ENCODE results near the gene TANC1.

The TANC1 gene

DNA sequence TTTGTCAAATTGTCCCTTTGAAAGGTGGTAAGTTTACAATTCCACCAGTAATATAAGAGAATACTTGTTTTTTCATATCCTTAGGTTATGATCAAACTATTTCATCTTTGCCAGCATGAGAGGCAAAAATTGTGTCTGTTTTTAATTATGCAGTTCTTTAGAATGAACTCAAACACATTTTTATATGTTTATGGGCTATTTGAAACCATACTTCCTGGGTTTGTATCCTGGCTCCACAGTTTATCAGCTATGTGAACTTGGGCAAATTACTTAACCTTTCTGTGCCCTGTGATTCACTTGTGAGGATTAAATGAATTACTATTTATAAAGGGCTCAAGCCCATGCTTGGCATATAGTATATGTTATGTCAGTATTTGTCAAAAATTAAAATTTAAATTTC, 109.4 kb downstream of the TANC1 start:
- Histone ChIP-seq H3K4me3 (ENCODE audit: low read length, poor library complexity, severe bottlenecking) (no peak overlapping the region), H3K36me3 (ENCODE audit: insufficient read depth, low read length) (no peaks in the 10 kb centered on the region), H3K9ac (ENCODE audit: low read depth, low read length, poor library complexity, severe bottlenecking) (no peak overlapping the region), H2AFZ (ENCODE audit: low read length) (no peak overlapping the region), H3K27me3 (ENCODE audit: insufficient read depth, low read length, poor library complexity, severe bottlenecking) (no peaks in the 10 kb centered on the region), H3K4me2 (ENCODE audit: low read depth, low read length, poor library complexity, severe bottlenecking) (no peak overlapping the region), H3F3A (ENCODE audit: low read depth) (no peaks in the 10 kb centered on the region), H3K9me3 (ENCODE audit: insufficient read depth, low read depth, low read length) (no peaks in the 10 kb centered on the region), H4K20me1 (ENCODE audit: insufficient read depth, low read length, poor library complexity, severe bottlenecking) (no peaks in the 10 kb centered on the region), H3K9me2 (replicated peaks; ENCODE audit: low read depth, low read length) (no peaks in the 10 kb centered on the region), H3K4me1 (ENCODE audit: insufficient read depth, low read length, poor library complexity, severe bottlenecking) (no peaks in the 10 kb centered on the region), H3K79me2 (ENCODE audit: insufficient read depth, low read length) (no peaks in the 10 kb centered on the region)
- TF ChIP-seq, protein P1, sequence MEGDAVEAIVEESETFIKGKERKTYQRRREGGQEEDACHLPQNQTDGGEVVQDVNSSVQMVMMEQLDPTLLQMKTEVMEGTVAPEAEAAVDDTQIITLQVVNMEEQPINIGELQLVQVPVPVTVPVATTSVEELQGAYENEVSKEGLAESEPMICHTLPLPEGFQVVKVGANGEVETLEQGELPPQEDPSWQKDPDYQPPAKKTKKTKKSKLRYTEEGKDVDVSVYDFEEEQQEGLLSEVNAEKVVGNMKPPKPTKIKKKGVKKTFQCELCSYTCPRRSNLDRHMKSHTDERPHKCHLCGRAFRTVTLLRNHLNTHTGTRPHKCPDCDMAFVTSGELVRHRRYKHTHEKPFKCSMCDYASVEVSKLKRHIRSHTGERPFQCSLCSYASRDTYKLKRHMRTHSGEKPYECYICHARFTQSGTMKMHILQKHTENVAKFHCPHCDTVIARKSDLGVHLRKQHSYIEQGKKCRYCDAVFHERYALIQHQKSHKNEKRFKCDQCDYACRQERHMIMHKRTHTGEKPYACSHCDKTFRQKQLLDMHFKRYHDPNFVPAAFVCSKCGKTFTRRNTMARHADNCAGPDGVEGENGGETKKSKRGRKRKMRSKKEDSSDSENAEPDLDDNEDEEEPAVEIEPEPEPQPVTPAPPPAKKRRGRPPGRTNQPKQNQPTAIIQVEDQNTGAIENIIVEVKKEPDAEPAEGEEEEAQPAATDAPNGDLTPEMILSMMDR (conservative IDR thresholded peaks at IDR 0.05; ENCODE audit: low read length), result no peak
- TF ChIP-seq EZH2phosphoT487 (IDR thresholded peaks at IDR 0.05; ENCODE audit: borderline replicate concordance), result no peak

DNA sequence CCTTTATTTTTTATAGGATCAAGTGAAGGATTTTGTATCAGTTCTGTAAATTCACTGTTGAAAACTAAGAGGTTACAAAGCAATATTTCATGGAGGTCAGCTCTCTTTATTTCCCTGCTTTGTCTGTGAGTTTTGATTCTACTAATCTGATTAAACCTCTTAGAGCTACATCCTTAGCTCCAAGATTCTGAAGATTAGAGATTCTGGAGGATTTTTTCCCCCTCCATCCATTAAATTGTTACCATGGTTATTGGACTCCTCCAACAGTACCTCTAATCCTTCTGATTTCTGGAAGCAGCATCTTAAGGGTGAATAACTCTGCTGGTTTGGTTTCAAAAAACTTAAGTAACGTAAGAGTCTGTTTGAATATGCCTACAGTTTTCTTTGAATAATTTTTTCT, 110.0 kb downstream of the TANC1 start:
- Histone ChIP-seq H3F3A (ENCODE audit: low read depth) (no peaks in the 10 kb centered on the region), H3K4me2 (ENCODE audit: low read depth, low read length, poor library complexity, severe bottlenecking) (no peak overlapping the region), H3K36me3 (ENCODE audit: insufficient read depth, low read length) (no peaks in the 10 kb centered on the region), H3K27me3 (ENCODE audit: insufficient read depth, low read length, poor library complexity, severe bottlenecking) (no peaks in the 10 kb centered on the region), H4K20me1 (ENCODE audit: insufficient read depth, low read length, poor library complexity, severe bottlenecking) (no peaks in the 10 kb centered on the region), H3K9me2 (replicated peaks; ENCODE audit: low read depth, low read length) (no peaks in the 10 kb centered on the region), H3K4me3 (ENCODE audit: low read length, poor library complexity, severe bottlenecking) (no peak overlapping the region), H3K9me3 (ENCODE audit: insufficient read depth, low read depth, low read length) (no peaks in the 10 kb centered on the region), H3K9ac (ENCODE audit: low read depth, low read length, poor library complexity, severe bottlenecking) (no peak overlapping the region), H3K4me1 (ENCODE audit: insufficient read depth, low read length, poor library complexity, severe bottlenecking) (no peaks in the 10 kb centered on the region), H2AFZ (ENCODE audit: low read length) (no peak overlapping the region), H3K79me2 (ENCODE audit: insufficient read depth, low read length) (no peaks in the 10 kb centered on the region)
- no peak for TF ChIP-seq EZH2phosphoT487 (IDR thresholded peaks at IDR 0.05; ENCODE audit: borderline replicate concordance)
- TF ChIP-seq, protein P1 (conservative IDR thresholded peaks at IDR 0.05; ENCODE audit: low read length), result no peak

DNA sequence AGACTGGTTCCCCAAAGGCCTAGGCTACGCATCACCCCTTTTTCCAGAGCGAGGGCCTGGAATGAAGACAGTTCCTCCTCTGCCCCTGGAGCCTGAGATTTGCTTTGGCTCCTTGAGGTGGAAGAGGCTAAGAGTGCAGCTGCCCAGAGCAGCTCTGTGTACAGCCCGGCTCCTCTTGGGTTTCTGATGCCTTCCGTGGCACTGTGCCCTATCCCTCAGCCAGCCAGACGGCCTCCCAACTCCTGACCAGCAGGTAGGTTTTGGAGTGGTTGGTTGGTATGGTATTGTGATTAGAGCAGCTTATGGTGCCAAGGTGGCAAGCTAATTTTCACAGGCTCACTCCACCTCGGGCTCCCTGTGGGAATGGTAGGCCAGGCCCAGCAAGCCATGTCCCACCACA, 112.2 kb downstream of the TANC1 start:
- no peaks in the 10 kb centered on the region for H3F3A ChIP-seq (ENCODE audit: low read depth)
- TF ChIP-seq, protein P1 (conservative IDR thresholded peaks at IDR 0.05; ENCODE audit: low read length), result no peak
- TF ChIP-seq EZH2phosphoT487 (IDR thresholded peaks at IDR 0.05; ENCODE audit: borderline replicate concordance), result no peak
- no peaks in the 10 kb centered on the region for H3K79me2 ChIP-seq (ENCODE audit: insufficient read depth, low read length)
- H3K4me2 ChIP-seq (ENCODE audit: low read depth, low read length, poor library complexity, severe bottlenecking), result no peak overlapping the region
- H3K4me3 ChIP-seq (ENCODE audit: low read length, poor library complexity, severe bottlenecking), result no peak overlapping the region
- H3K9ac ChIP-seq (ENCODE audit: low read depth, low read length, poor library complexity, severe bottlenecking), result no peak overlapping the region
- peaks cover 1% of the 10 kb centered on the region for H3K4me1 ChIP-seq (ENCODE audit: insufficient read depth, low read length, poor library complexity, severe bottlenecking)
- no peak overlapping the region for H2AFZ ChIP-seq (ENCODE audit: low read length)
- H3K36me3 ChIP-seq (ENCODE audit: insufficient read depth, low read length), result no peaks in the 10 kb centered on the region
- H3K9me2 ChIP-seq (replicated peaks; ENCODE audit: low read depth, low read length), result no peaks in the 10 kb centered on the region
- no peaks in the 10 kb centered on the region for H3K9me3 ChIP-seq (ENCODE audit: insufficient read depth, low read depth, low read length)
- no peaks in the 10 kb centered on the region for H3K27me3 ChIP-seq (ENCODE audit: insufficient read depth, low read length, poor library complexity, severe bottlenecking)
- H4K20me1 ChIP-seq (ENCODE audit: insufficient read depth, low read length, poor library complexity, severe bottlenecking), result no peaks in the 10 kb centered on the region
